Jurkat, Clone E6-1 (cell line): Measurements from ENCODE around the gene CAMKV.
"Not testable (repeated sequence)": the region's sequence is repeated elsewhere in the genome, so short reads cannot be mapped to it uniquely, and the experiment has no call there.

Experiments
- DNase-seq: peaks from one replicate; pipeline ENCODE4 v3.0.0-alpha.2; 2011; ENCODE audit warnings: low read depth, low spot score
- H3K4me3 ChIP-seq: 2 replicates; pipeline ENCODE4 v1.5.1; 2011; ENCODE audit warnings: mild to moderate bottlenecking, low read length, control low read depth, moderate library complexity

Gene CAMKV

DNA sequence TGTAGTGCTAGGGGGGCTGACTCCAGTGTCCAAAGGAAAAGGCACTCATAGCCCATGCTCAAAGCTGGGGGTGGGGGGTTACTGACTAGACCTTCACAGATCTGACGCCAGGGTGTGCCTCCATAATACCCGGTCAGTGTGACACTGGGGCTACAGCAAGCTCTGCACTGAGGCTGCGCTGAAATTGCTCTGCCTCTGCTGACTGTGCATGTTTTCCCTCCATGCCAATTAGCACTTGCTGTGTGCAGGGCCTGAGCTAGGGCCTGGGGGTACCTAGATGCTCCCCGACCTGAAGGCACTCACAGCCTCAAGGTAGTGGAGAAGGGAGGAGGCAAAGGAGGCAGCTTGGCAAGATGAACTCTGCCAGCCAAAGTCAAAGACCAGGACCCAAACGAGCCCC lies 5.2 kb downstream of the CAMKV start:
- DNase-seq: no peak
- H3K4me3 ChIP-seq: no peak overlapping the region

DNA sequence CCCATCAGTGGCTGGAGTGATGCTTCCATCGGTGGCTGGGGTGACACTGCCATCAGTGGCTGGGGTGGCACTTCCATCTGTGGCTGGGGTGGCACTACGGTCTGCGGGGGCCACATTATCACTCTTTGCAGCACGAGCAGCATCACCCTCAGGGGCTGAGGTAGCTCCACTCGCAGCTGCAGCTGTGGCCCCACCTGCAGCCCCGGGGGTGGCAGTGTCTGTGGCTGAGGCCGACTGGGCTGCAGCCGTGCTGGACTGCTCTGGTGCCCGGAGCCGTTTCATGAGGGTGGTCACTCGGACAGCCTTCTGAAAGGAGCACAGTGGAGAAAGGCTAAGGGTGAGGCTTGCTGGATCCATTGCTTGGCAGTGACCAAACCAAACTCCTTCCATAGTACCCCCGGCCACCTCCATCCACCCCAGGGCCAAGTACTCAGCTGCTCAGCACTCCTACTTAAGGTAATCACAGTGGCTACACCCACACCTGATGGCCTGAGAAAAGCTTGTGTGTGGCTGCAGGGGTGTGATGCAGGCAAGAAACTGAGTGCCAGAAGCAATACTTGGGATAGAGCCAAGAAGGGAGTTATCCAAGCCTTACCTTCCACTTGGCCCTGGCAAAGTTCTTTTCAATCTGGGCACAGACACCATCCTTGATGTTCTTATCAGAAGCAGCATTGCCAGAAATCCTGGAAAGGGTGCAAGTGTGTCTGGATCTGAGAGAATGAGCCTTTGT lies 10.0 kb downstream of the CAMKV start:
- no peak overlapping the region for H3K4me3 ChIP-seq
- DNase-seq: no peak

DNA sequence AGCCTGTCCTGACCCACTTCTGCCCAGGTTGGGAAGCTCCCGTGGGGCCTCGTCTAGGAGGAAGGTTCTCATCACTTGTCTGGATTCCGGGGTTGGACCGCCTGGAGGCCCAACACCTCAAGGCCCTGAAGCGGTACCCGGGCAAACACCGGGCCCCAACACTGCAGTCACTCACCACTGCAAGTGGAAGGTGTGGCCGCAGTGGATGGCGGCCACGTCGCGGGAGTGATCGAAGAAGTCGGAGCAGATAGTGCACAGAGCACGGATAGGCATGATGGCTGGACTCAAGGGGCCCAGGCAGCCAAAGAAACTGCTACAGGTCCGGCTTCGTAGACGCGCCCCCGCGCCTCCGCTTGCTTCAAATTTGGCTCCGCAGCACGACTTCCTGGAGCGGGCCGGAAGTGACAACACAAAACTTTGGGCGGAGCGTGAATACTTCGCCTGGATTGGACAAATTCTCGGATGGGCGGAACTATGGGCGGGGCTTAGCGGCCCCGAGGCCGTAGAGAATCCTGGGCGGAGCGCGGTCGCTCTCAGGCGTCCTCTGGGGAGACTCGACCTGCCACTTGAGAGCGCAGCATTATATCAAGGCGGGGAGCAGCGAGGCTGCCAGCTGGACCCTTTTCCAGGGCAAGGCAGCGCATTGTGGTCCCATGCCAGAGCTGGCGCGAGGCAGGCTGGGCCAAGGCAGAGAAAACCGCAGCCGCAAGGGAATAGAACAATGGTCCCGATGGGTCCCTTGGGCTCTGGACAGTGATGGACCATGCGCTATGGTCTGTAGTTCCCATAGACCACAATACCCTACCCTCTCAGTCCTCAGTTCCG lies 13.3 kb downstream of the CAMKV start, which contains the start of gene TRAIP:
Gene TRAIP (minus strand): TSS at position 384 of the 825 bp plus-strand sequence. CDS start 111 bp downstream, at position 273.
- DNase-seq: peak; percentile 92
- peak within 1 kb of the TSS; percentile 93 for H3K4me3 ChIP-seq

DNA sequence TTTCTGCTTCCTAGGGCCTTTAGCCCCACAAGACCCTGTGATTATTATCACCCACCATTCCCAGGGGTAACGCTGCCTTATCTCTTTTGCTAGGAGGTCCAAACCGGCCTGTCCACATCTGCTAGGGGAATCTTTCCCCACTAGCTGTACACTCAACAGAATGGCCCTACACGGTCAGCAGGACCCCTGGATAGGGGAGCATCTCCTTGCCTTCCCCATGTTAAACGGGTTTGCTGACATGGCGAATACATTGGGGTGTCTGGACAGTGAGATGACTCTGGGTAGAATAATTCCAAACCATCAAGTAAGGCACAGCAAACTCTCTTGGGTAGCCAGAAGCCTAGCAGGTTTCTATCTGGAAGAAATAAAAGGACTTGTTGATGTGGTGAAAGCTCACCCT lies 14.0 kb downstream of the CAMKV start:
- no peak for DNase-seq
- peak overlapping the region; percentile 93 for H3K4me3 ChIP-seq

DNA sequence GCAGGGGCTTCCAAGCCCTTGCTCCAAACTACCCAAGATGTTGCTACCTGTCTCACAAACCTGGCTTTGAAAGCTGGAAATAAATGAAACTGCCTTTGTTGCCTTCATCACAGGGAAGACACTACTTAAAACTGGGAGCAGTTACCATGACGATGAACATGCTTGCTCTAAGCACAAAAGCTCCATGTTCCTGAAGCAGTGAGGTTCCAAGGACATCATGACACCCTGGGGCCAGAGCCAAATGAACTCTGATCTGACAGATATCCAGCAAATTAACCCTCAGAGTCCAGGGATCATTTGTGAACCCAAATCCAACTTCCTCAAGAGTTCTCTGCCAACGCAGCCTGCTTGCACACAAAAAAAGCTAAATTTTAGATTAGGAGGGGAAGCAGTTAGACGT lies 24.0 kb downstream of the CAMKV start:
- DNase-seq: no peak
- H3K4me3 ChIP-seq: no peak overlapping the region

DNA sequence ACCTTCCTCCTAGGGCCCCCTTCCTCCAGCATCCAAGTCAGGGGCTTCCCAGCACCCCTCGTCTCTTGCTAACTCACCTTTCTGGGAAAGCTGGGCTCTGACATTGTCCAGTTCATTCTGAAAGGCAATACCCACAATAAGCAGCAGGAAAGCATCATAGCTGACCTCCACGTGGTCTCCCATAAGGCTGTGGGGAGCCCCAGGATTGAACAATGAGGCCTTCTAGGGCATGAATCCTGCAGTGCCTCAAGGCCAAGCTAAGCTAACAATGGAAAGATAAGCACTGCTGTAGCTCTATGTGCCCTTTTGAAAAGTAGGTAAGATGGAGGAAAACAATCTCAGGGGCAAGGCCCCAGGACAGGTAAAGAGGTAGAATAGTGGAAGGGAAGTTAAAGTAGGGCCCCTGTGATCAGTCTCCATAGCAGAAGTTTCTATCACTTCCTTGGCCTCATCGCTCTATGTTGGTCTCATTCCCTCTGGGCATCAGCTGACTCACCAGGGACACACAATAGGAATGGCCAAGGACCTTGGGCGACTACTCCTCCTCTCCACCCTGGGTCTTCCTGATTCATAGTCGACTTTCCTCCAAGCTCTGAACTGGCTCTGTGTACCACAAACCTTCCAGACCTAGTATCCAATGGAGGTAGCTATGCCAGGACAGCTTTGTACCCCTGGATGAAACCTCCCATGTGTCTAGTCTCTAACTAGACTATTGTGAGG lies 25.1 kb downstream of the CAMKV start:
- H3K4me3 ChIP-seq: no peak overlapping the region
- no peak for DNase-seq

DNA sequence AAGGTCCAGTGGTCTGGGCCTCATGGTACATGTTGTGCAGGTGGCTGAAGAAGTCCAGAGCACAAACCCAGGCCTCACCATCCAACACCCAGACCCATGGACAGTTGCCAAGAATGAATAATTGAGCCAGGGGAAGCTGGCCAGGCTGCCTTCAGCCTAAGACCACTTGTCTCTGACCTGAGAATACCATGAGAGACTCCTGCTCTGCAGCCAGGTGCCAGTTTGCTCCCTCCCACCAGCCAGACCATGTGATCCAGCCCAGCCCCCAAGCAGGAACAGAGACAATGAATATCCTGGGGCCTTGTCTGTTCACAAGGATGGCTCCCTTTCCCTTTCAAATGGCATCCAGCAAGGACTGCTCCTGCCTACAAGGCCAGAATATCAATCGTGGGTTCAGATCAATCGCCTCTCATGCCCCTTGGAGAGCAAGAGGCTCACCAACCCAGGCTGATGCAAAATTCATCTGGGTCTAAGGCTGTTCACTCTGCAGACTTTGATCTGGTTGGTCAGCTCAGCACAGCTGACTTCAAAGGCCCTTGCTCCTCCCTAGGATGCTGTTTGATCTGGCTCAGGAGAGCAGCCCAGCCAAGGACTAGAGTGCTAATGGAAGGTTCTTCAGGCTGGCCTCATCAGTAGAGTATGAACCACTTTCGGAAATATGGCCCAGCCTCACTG lies 26.7 kb downstream of the CAMKV start:
- no peak overlapping the region for H3K4me3 ChIP-seq
- DNase-seq: peak; percentile 38

DNA sequence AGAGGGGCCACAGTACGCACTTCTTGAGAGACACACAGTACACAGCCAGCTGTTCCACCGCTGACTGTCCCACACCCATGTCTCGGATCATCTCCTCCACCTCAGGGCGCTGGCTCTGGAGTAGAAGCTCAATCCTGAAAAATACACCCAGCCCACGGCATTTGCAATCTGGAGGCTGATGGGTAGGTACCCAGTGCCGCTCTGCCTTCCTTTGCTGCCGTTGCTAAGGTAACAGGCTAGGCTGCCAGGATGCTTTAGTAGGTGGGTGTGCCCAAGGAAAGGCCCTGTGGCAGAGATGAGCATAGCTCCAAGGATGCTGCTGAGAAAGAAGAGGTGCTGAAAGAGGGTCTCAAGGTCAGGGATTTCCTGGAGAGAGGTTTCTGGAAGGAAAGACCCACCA lies 27.9 kb downstream of the CAMKV start:
- no peak overlapping the region for H3K4me3 ChIP-seq
- no peak for DNase-seq

DNA sequence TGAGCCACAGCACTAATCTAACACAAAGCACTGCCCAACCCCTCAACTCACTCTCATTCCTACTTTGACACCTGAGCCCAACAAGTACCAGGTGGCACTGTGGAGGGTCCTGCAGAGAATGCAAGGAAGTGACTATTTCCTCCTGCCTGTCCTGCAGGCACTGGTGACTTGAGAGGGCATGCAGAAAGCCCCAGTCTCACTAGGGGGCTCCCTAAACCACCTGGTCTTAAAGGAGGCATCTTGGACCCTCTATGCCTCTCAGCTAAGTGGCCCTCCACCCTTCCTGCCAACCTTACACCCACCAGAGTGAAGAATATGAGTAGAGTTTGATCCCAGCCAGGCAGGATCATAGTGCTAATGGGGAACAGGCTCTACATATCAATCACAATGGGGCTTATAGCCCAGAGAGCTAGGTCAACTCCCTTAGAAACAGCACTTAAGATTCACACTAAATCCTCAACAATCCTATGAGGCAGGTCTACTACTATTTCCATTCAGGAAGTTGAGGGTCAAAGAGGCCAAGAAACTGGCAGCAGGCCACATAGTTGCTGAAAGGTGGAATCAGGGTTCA lies 28.5 kb downstream of the CAMKV start:
- DNase-seq: peak; percentile 43
- H3K4me3 ChIP-seq: no peak overlapping the region

DNA sequence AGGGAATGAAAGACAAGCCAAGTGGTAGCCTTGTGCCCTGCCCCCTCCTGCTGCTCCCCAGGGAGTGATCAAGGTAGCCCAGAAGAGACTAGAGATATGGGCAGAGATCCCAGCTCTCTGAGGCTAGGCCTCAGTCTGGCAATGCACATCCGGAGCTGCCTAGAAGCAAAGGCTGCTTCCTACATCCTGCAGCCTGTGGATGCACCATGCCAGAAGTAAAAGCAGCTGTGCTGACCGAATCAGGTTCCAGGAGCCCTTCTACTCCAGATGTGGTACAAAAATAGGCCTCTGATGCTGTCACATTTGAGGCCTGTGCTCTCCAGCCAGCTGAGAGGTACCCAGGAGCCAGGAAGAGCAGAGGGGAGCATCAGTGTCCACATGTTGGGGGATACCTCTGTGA lies 29.3 kb downstream of the CAMKV start:
- H3K4me3 ChIP-seq: no peak overlapping the region
- DNase-seq: no peak

DNA sequence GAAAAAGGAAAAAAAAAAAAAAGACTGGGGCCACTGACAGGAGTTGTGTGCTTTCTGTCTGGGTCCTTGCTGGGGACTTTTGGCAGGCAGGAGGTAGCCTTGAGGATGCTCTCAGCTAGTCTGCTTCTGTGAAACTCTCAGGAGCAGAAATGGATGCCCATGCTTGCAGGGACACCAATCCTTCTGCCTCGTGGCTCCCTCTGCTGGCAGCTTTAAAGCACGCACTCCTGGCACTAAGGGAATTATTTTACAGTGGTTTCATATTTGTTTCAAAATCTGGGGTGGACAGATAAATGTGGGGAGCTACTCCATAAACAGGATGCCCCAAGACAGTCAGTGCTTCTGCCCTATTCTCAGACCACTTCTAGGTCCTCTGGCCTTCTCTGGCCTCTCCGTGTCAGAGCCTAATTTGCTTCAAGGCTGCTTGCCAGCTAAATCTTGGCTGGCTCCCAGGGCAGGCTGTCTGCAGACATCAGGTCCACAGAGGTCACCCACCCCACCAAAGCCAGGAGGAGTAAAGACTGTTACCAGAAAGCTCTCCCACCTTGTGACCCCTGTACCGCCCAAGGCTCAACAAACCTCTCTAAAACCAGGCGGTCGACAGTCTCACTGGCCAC lies 30.4 kb downstream of the CAMKV start:
- peak; percentile 72 for DNase-seq
- H3K4me3 ChIP-seq: no peak overlapping the region

DNA sequence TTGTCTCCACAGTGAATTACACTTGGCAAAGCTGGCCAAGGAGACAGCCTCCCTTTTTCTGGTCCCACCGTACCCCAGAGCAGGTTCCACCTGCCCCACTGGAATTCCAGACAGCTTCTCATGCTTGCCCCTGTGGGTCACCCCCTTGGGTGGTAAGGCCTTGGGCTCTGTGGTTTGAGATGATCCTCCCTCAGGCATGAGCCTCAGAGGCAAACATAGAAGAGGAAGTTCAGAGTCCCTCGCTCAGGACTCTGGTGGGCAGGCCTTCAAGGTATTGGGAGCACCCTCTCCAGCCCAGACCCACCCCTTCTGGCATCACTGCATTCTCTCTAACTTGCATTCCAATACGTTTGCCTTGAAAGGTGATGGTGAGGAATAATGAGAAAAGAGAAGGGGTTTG lies 38.4 kb downstream of the CAMKV start:
- no peak overlapping the region for H3K4me3 ChIP-seq
- no peak for DNase-seq

DNA sequence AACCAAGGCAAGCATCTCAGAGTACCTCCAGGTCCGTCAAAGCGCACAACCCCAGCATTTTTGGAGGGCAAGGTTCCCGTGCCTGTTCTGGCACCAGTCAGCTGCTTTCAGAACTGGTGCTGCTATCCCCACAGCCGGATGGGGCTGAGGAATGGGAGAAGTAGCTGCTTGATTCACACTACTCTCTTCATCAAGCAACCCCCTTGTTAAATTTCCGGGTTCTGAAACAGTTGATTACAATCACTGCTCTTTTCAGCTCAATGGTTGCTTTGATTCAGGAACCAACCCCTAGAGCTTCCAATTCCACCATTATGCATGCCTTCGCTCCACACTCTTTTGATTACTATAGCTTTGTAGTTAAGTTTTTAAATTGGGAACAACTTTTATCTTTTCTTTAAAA lies 43.7 kb downstream of the CAMKV start:
- DNase-seq: no peak
- H3K4me3 ChIP-seq: no peak overlapping the region

DNA sequence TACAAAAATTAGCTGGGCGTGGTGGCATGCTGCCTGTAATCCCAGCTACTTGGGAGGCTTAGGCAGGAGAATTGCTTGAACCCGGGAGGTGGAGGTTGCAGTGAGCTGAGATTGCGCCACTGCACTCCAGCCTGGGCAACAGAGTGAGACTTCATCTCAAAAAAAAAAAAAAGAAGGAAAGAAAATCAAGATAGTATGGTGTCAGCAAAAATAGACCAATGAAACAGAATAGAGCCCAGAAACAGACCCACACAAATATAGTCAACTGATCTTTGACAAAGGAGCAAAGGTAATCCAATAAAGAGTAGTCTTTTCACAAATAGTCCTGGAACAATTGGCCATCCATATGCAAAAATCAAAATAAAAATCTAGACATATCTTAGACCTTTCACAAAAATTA lies 46.6 kb downstream of the CAMKV start:
- H3K4me3 ChIP-seq, DNase-seq: not testable (repeated sequence)

DNA sequence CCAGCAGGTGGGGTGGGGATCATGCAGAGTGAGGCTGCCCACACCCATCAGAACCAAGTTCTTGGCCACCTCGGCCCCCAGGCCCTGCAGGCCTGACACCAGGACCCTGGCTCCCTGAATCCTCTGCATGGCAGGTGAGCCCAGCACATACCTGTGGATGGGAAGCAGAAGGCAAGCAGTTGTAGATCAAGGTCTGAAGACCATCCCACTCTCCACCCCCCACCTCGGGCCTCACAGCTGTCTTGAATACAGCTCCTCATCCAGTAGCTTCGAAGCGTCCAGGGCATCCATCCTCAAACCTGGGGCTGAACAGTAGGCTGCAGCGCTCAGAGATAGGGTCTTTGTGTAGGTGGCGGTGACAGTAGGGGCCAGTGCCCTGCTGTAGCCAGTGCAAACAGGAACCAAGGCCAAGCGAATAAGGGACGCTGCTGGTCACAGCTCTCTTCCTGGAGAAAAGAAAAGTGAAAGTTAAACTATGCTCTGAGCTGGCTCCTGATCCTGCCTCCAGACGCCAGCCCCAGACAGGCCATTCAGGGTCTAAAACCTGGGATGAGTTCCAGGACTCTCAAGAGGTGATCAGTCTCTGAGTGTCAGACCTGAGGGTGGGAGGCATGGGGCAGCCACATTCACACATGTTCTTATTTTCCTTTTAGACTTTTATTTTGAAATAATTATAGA lies 56.1 kb downstream of the CAMKV start, which contains the start of gene UBA7:
Gene UBA7 (minus strand): TSS at position 457 of the 678 bp plus-strand sequence. CDS start 166 bp downstream, at position 291.
- H3K4me3 ChIP-seq: peak within 1 kb of the TSS; percentile 34
- DNase-seq: no peak

DNA sequence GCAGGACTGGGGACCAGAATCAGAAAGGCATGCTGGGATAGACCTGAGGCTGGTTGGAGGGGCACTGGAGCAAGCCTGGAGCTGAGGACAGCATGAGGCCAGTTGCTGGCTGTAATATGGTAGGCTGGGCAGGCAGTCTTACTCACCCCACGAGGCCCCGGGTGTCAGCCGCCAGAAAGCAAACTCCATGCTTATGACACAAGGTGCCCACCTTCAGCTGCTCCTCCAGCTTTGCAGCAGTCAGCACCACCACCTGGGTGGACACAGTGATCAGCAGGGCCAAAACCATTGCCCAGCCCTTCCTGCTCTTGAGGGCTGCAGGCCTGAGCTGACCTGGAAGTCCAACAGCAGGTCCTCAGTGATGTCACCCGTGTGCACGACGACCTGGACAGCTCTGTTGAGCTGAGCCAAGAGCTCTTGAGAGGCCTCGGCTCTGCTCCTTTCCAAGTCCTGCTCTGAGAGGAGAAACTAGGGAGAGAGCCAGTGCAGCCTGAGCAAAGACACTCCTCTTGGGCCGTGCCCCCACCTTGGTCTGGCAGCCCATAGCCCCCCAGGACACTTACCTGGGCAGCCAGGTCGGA lies 56.7 kb downstream of the CAMKV start:
- no peak overlapping the region for H3K4me3 ChIP-seq
- no peak for DNase-seq
